ENCODE data around the gene CDHR4.
"Not testable (repeated sequence)": the region's sequence is repeated elsewhere in the genome, so short reads cannot be mapped to it uniquely, and the experiment has no call there.

Gene CDHR4

GRCh38 chr3:49751501-49751900 is 48.2 kb downstream of the CDHR4 start:
- no peaks in the 10 kb centered on the region for H3K4me1 ChIP-seq (ENCODE audit: insufficient read depth, low read length, severe bottlenecking)
- TF ChIP-seq CTCF (IDR thresholded peaks at IDR 0.05; ENCODE audit: low read length), result no peak
- TF ChIP-seq EZH2 (IDR thresholded peaks at IDR 0.05; ENCODE audit: borderline replicate concordance, low read length), result no peak
- no peak overlapping the region for H3K4me2 ChIP-seq (ENCODE audit: low read length)
- H3K4me3 ChIP-seq (ENCODE audit: low read depth, low read length, poor library complexity, severe bottlenecking), result no peak overlapping the region
- H3K9ac ChIP-seq (ENCODE audit: low read length), result no peak overlapping the region
- peaks cover 8% of the 10 kb centered on the region; the same call in 1 of the 2 replicates for H3K36me3 ChIP-seq (ENCODE audit: insufficient read depth, low read length)
- H4K20me1 ChIP-seq (ENCODE audit: insufficient read depth, low read length), result no peaks in the 10 kb centered on the region
- H3K9me2 ChIP-seq (ENCODE audit: low read depth, low read length), result no peaks in the 10 kb centered on the region
- H2AFZ ChIP-seq (ENCODE audit: low read length), result no peak overlapping the region
- no peaks in the 10 kb centered on the region for H3K9me3 ChIP-seq (ENCODE audit: low read length)
- H3K79me2 ChIP-seq (ENCODE audit: insufficient read depth, low read length), result peaks cover 15% of the 10 kb centered on the region
- H3F3A ChIP-seq (ENCODE audit: insufficient read depth, low read length), result no peaks in the 10 kb centered on the region
- no peak overlapping the region for H3K27ac ChIP-seq (ENCODE audit: low read depth, low read length, poor library complexity, severe bottlenecking)
- no peaks in the 10 kb centered on the region for H3K27me3 ChIP-seq (ENCODE audit: insufficient read depth, low read length)

GRCh38 chr3:49750056-49750455 is 49.6 kb downstream of the CDHR4 start:
- peaks cover 5% of the 10 kb centered on the region for H3K79me2 ChIP-seq (ENCODE audit: insufficient read depth, low read length)
- H2AFZ ChIP-seq (ENCODE audit: low read length), result no peak overlapping the region
- peaks cover 8% of the 10 kb centered on the region; the same call in 1 of the 2 replicates for H3K36me3 ChIP-seq (ENCODE audit: insufficient read depth, low read length)
- H3K4me2 ChIP-seq (ENCODE audit: low read length), result no peak overlapping the region
- H4K20me1 ChIP-seq (ENCODE audit: insufficient read depth, low read length), result no peaks in the 10 kb centered on the region
- TF ChIP-seq CTCF (IDR thresholded peaks at IDR 0.05; ENCODE audit: low read length), result no peak
- no peak for TF ChIP-seq EZH2 (IDR thresholded peaks at IDR 0.05; ENCODE audit: borderline replicate concordance, low read length)
- no peaks in the 10 kb centered on the region for H3K27me3 ChIP-seq (ENCODE audit: insufficient read depth, low read length)
- no peaks in the 10 kb centered on the region for H3K9me3 ChIP-seq (ENCODE audit: low read length)
- no peak overlapping the region for H3K9ac ChIP-seq (ENCODE audit: low read length)
- H3F3A ChIP-seq (ENCODE audit: insufficient read depth, low read length), result no peaks in the 10 kb centered on the region
- no peaks in the 10 kb centered on the region for H3K4me1 ChIP-seq (ENCODE audit: insufficient read depth, low read length, severe bottlenecking)
- no peak overlapping the region for H3K27ac ChIP-seq (ENCODE audit: low read depth, low read length, poor library complexity, severe bottlenecking)
- H3K4me3 ChIP-seq (ENCODE audit: low read depth, low read length, poor library complexity, severe bottlenecking), result no peak overlapping the region
- no peaks in the 10 kb centered on the region for H3K9me2 ChIP-seq (ENCODE audit: low read depth, low read length)

GRCh38 chr3:49748874-49749273 is 50.8 kb downstream of the CDHR4 start:
- H3K27ac ChIP-seq (ENCODE audit: low read depth, low read length, poor library complexity, severe bottlenecking), result not testable (repeated sequence)

GRCh38 chr3:49747792-49748480 is 51.7 kb downstream of the CDHR4 start:
- no peak overlapping the region for H2AFZ ChIP-seq (ENCODE audit: low read length)
- H3K4me1 ChIP-seq (ENCODE audit: insufficient read depth, low read length, severe bottlenecking), result no peaks in the 10 kb centered on the region
- H3K9ac ChIP-seq (ENCODE audit: low read length), result no peak overlapping the region
- H3K9me3 ChIP-seq (ENCODE audit: low read length), result no peaks in the 10 kb centered on the region
- H3K4me3 ChIP-seq (ENCODE audit: low read depth, low read length, poor library complexity, severe bottlenecking), result no peak overlapping the region
- TF ChIP-seq EZH2 (IDR thresholded peaks at IDR 0.05; ENCODE audit: borderline replicate concordance, low read length) (no peak), CTCF (IDR thresholded peaks at IDR 0.05; ENCODE audit: low read length) (no peak)
- peaks cover 8% of the 10 kb centered on the region; the same call in 1 of the 2 replicates for H3K36me3 ChIP-seq (ENCODE audit: insufficient read depth, low read length)
- H3K27ac ChIP-seq (ENCODE audit: low read depth, low read length, poor library complexity, severe bottlenecking), result no peak overlapping the region
- H3K9me2 ChIP-seq (ENCODE audit: low read depth, low read length), result no peaks in the 10 kb centered on the region
- H3K4me2 ChIP-seq (ENCODE audit: low read length), result no peak overlapping the region
- no peaks in the 10 kb centered on the region for H3F3A ChIP-seq (ENCODE audit: insufficient read depth, low read length)
- no peaks in the 10 kb centered on the region for H3K79me2 ChIP-seq (ENCODE audit: insufficient read depth, low read length)
- no peaks in the 10 kb centered on the region for H4K20me1 ChIP-seq (ENCODE audit: insufficient read depth, low read length)
- no peaks in the 10 kb centered on the region for H3K27me3 ChIP-seq (ENCODE audit: insufficient read depth, low read length)

More at GRCh38 chr3:49748874-49749273, 50.8 kb downstream of the CDHR4 start:
- H4K20me1 ChIP-seq (ENCODE audit: insufficient read depth, low read length); H3K36me3 ChIP-seq (ENCODE audit: insufficient read depth, low read length); H3K4me3 ChIP-seq (ENCODE audit: low read depth, low read length, poor library complexity, severe bottlenecking); H3K27me3 ChIP-seq (ENCODE audit: insufficient read depth, low read length); H3K9me2 ChIP-seq (ENCODE audit: low read depth, low read length); H3K79me2 ChIP-seq (ENCODE audit: insufficient read depth, low read length); H2AFZ ChIP-seq (ENCODE audit: low read length); H3F3A ChIP-seq (ENCODE audit: insufficient read depth, low read length); H3K4me2 ChIP-seq (ENCODE audit: low read length); H3K9ac ChIP-seq (ENCODE audit: low read length); H3K9me3 ChIP-seq (ENCODE audit: low read length); H3K4me1 ChIP-seq (ENCODE audit: insufficient read depth, low read length, severe bottlenecking): not testable (repeated sequence)
